HepG2 (cell line): ENCODE data around the gene PEBP1. TPM values are rescaled to one million over a fixed set of nuclear protein-coding genes. Genes with fewer than 3 reads are reported as not detected.

ENCODE experiments used
- ATAC-seq: fragments of 200-7000 bp; cut with Tn5 transposase; 3 replicates; pipeline ENCODE4 v1.9.1; 2020; ENCODE audit warnings: mild to moderate bottlenecking, moderate library complexity
- BruUV-seq: library from RNA; stranded (reverse); fragments of 400-500 nt; replicated peaks from 2 replicates; lab custom pipeline; 2021; lab: Mats Ljungman, UMichigan
- CTCF ChIA-PET: fragments of 300-600 bp; formaldehyde crosslinking; extraction: SDS; loops from one replicate; lab custom pipeline; 2021; ENCODE audit warnings: low total read pairs, inconsistent platforms, low intra/inter-chr PET ratio; lab: Yijun Ruan, JAX
- POLR2A ChIA-PET: fragments of 350-600 bp; sonication (Branson Sonifier 250); formaldehyde crosslinking; loops from one replicate; lab custom pipeline; 2020; ENCODE audit warnings: antibody characterized with exemption, inconsistent platforms; lab: Yijun Ruan, JAX
- DNase-seq: peaks from one replicate; pipeline ENCODE4 v3.0.0-alpha.2; 2015; ENCODE audit warnings: low spot score
- FAIRE-seq: peaks from 3 replicates; lab custom pipeline; 2011; peaks lifted over from hg19 to GRCh38; lab: Jason Lieb, UNC
- H2AFZ ChIP-seq: one replicate; pipeline ENCODE4 v1.6.1; 2011; ENCODE audit warnings: low read length, inconsistent platforms
- H3K27ac ChIP-seq: fragments of 300-600 bp; 3 replicates; pipeline ENCODE4 v1.8.0; 2011; ENCODE audit warnings: mixed run types, mild to moderate bottlenecking, mixed read lengths, low read length, inconsistent platforms; ENCODE audit not compliant: insufficient read depth; ENCODE audit errors: extremely low read length
- H3K27me3 ChIP-seq, 2 experiments: fragments of 200-600 bp in 1 of 2; 2 replicates in 1 of 2; 3 replicates in 1 of 2; pipeline versions ENCODE4 v1.6.0 to v1.8.0; 2011; ENCODE audit warnings: low read length in 2 of 2, mild to moderate bottlenecking in 2 of 2, moderate library complexity in 2 of 2, inconsistent platforms in 1 of 2; ENCODE audit not compliant: insufficient read depth in 2 of 2, control insufficient read depth in 1 of 2
- H3K36me3 ChIP-seq, 2 experiments: fragments of 200-600 bp in 1 of 2; replicated peaks in 1 of 2; 2 replicates in 1 of 2; 3 replicates in 1 of 2; pipeline versions ENCODE4 v1.5.1 to v1.8.0; 2011; ENCODE audit warnings: low read length in 2 of 2, inconsistent platforms in 1 of 2; ENCODE audit not compliant: insufficient read depth in 2 of 2, control insufficient read depth in 1 of 2
- H3K4me1 ChIP-seq: 2 replicates; pipeline ENCODE4 v1.5.1; 2012; ENCODE audit warnings: low read length, inconsistent platforms; ENCODE audit not compliant: insufficient read depth
- H3K4me2 ChIP-seq: 2 replicates; pipeline ENCODE4 v1.6.0; 2011; ENCODE audit warnings: low read depth, low read length, inconsistent platforms
- H3K4me3 ChIP-seq, 3 experiments: fragments of 200-600 bp in 1 of 3; sonication (generic), shearing (Covaris generic) in 1 of 3; replicated peaks in 1 of 3; 2 replicates each; pipeline ENCODE4 v1.5.1; 2011 to 2016; ENCODE audit warnings: low read length in 3 of 3, inconsistent platforms in 2 of 3, low read depth in 2 of 3, mild to moderate bottlenecking in 2 of 3, control low read depth in 1 of 3, mixed read lengths in 1 of 3; ENCODE audit not compliant: insufficient read depth in 1 of 3
- H3K79me2 ChIP-seq: one replicate; pipeline ENCODE4 v1.6.1; 2011; ENCODE audit warnings: low read length, inconsistent platforms; ENCODE audit not compliant: insufficient read depth
- H3K9ac ChIP-seq: 2 replicates; pipeline ENCODE4 v1.6.0; 2011; ENCODE audit warnings: mild to moderate bottlenecking, low read depth, low read length, inconsistent platforms; ENCODE audit not compliant: insufficient read depth
- H3K9me3 ChIP-seq: 2 replicates; pipeline ENCODE4 v1.5.1; 2012; ENCODE audit warnings: mild to moderate bottlenecking, low read length
- H4K20me1 ChIP-seq: 2 replicates; pipeline ENCODE4 v1.6.0; 2011; ENCODE audit warnings: inconsistent platforms, mild to moderate bottlenecking, low read length, moderate library complexity; ENCODE audit not compliant: insufficient read depth
- ATF7 ChIP-seq, 2 experiments: fragments of 450-650 bp in 1 of 2; sonication (generic) in 1 of 2; formaldehyde crosslinking in 1 of 2; IDR thresholded peaks; 2 replicates each; pipeline versions ENCODE4 v1.4.0 to v1.6.1; 2016 to 2020; ENCODE audit warnings: antibody characterized with exemption in 1 of 2, mild to moderate bottlenecking in 1 of 2, missing genetic modification reagents in 1 of 2
- GABPA ChIP-seq, 2 experiments: IDR thresholded peaks; 2 replicates each; pipeline ENCODE4 v1.6.1; 2011 to 2016; ENCODE audit warnings: low read depth in 2 of 2, low read length in 1 of 2, missing biosample characterization in 1 of 2, missing genetic modification characterization in 1 of 2
- KAT7 ChIP-seq: IDR thresholded peaks from 2 replicates; pipeline ENCODE4 v1.6.1; 2018; ENCODE audit warnings: borderline replicate concordance, missing compliant biosample characterization
- RFX3 ChIP-seq: IDR thresholded peaks from 2 replicates; pipeline ENCODE4 v1.6.1; 2016; ENCODE audit warnings: missing biosample characterization, missing genetic modification reagents
- SETDB1 ChIP-seq: sonication (generic); formaldehyde crosslinking; IDR thresholded peaks from 2 replicates; pipeline ENCODE4 v1.5.1; 2020; ENCODE audit warnings: missing genetic modification reagents, mild to moderate bottlenecking, borderline replicate concordance
- ZBTB42 ChIP-seq: sonication (generic); formaldehyde crosslinking; IDR thresholded peaks from 2 replicates; pipeline ENCODE4 v1.5.0; 2020; ENCODE audit warnings: mild to moderate bottlenecking, missing genetic modification reagents
- ZNF253 ChIP-seq: sonication (generic); formaldehyde crosslinking; IDR thresholded peaks from 2 replicates; pipeline ENCODE4 v1.8.0; 2022; ENCODE audit warnings: mild to moderate bottlenecking, missing genetic modification reagents, borderline replicate concordance
- ZNF468 ChIP-seq: sonication (generic); formaldehyde crosslinking; IDR thresholded peaks from 2 replicates; pipeline ENCODE4 v1.8.0; 2022; ENCODE audit warnings: mild to moderate bottlenecking, moderate library complexity, missing genetic modification reagents
- ZNF547 ChIP-seq: sonication (generic); formaldehyde crosslinking; IDR thresholded peaks from 2 replicates; pipeline ENCODE4 v1.5.1; 2020; ENCODE audit warnings: mild to moderate bottlenecking, missing genetic modification reagents
- ZNF564 ChIP-seq: sonication (generic); formaldehyde crosslinking; IDR thresholded peaks from 2 replicates; pipeline ENCODE4 v1.8.1; 2023; ENCODE audit warnings: mild to moderate bottlenecking, missing genetic modification reagents
- ZNF605 ChIP-seq: sonication (generic); formaldehyde crosslinking; IDR thresholded peaks from 2 replicates; pipeline ENCODE4 v1.8.0; 2022; ENCODE audit warnings: mild to moderate bottlenecking, missing genetic modification reagents
- ZNF644 ChIP-seq: IDR thresholded peaks from 2 replicates; pipeline ENCODE4 v1.6.1; 2016; ENCODE audit warnings: low read depth
- ZNF678 ChIP-seq: sonication (generic); formaldehyde crosslinking; IDR thresholded peaks from 2 replicates; pipeline ENCODE4 v1.4.0; 2020; ENCODE audit warnings: mild to moderate bottlenecking, missing genetic modification reagents
- WGBS: methylation state at CpG from one replicate; pipeline ENCODE4 v1.1.6; 2017; ENCODE audit warnings: low lambda C conversion rate; 5-methylcytosine and 5-hydroxymethylcytosine counted together
- in situ Hi-C: cut with HindIII; loops from 2 replicates; pipeline ENCODE4 v1.10.0; 2017; ENCODE audit warnings: low pct_unique_long_range_greater_than_20kb; ENCODE audit not compliant: extremely low pct_ligation_motif_present
- intact Hi-C: fragments of 100-400 bp; cut with micrococcal nuclease; formaldehyde crosslinking; loops from one replicate; pipeline ENCODE4 v1.10.0; 2022; ENCODE audit not compliant: unreplicated experiment
- polyA plus RNA-seq, 8 experiments: library from polyadenylated mRNA; depleted of rRNA in 3 of 8; stranded (reverse) in 7 of 8; unstranded in 1 of 8; fragments of >200 nt; fragmentation: Illumina TruSeq in 4 of 8; extraction: Trizol in 4 of 8; gene quantifications; 2 replicates each; pipeline versions ENCODE4 v1.2.1 to v1.2.3, GENCODE V29; 2011 to 2016; ENCODE audit warnings: low read depth in 4 of 8, missing spikeins in 1 of 8, mixed read lengths in 1 of 8; ENCODE audit not compliant: insufficient read depth in 1 of 8
- total RNA-seq, 5 experiments: library from RNA; depleted of rRNA; stranded (reverse); fragments of >200 nt; fragmentation: Illumina TruSeq; extraction: Trizol; gene quantifications; 2 replicates each; pipeline ENCODE4 v1.2.3, GENCODE V29; 2016; ENCODE audit warnings: low read depth in 1 of 5
- TF ChIP-seq, protein P1 (sequence below): sonication (generic); formaldehyde crosslinking; IDR thresholded peaks from 2 replicates; pipeline ENCODE4 v1.9.0; 2022; ENCODE audit warnings: missing genetic modification reagents, mild to moderate bottlenecking, borderline replicate concordance
- TF ChIP-seq, protein P2 (sequence below): sonication (generic); formaldehyde crosslinking; IDR thresholded peaks from 2 replicates; pipeline ENCODE4 v1.5.1; 2020; ENCODE audit warnings: missing genetic modification reagents, mild to moderate bottlenecking, borderline replicate concordance

PEBP1 gene
- total and polyA plus RNA-seq, 2 of the 13 experiments (the other 11 are each of a cell fraction or from before 2014, with no cell fraction given) = 538 to 1,505 TPM

DNA sequence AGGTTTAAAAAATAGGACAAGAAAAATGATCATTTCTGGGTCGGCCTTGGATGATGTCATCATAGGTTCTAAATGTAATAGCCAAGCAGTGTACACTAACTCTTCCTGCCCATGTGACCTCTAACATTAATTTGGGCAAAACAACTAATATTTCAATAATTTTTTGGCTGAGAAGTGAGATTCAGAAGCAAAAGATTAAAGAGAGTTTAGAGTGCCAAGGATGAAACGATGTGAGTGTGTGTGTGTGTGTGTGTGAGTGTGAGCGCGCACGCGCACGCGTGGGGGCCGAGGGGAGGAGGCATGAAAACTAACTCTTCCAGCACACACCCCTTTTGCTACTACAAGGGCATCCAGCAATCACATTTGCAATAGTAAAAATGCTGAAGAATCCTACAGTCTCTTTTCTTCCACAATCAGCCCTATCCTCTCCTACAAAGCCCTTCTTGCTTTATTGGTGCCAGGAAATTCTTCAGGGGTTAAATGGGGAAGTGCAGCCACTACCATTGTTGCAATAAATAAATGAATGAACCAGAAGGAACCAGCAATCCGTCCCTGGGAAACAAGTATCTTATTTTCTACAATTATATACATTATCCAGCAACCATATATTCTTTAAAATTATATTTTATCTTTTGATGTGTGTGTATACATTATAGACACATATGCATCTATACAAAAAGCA, 52.9 kb downstream of the PEBP1 start:
- no peak for DNase-seq
- Histone ChIP-seq H3K4me2 (no peak overlapping the region), H3K4me3 (no peak overlapping the region), H3K27me3 (no peaks in the 10 kb centered on the region), H3K27ac (no peak overlapping the region), H3K79me2 (no peaks in the 10 kb centered on the region), H3K9me3 (no peaks in the 10 kb centered on the region), H3K9ac (no peak overlapping the region), H2AFZ (no peak overlapping the region), H3K36me3 (0 out of 5 replicates have a peak, but pooled peaks cover 0 to 3% of the 10 kb centered on the region in 2 experiments), H3K4me1 (no peaks in the 10 kb centered on the region), H4K20me1 (no peaks in the 10 kb centered on the region)
- intact Hi-C loops (no loop called here), in situ Hi-C loops (no loop called here)
- WGBS = 93% methylated on average over 10 of the region's 10 CpGs
- CTCF ChIA-PET = no interaction called here
- FAIRE-seq = no peak
- ATAC-seq = no peak
- TF ChIP-seq ATF7 (IDR thresholded peaks at IDR 0.05) (peak; percentile 81), ATF7 (CRISPR knock-in tag; IDR thresholded peaks at IDR 0.05) (no peak), ZNF253 (CRISPR knock-in tag) (no peak)
- BruUV-seq = no TSS peak
- POLR2A ChIA-PET = no interaction called here

DNA sequence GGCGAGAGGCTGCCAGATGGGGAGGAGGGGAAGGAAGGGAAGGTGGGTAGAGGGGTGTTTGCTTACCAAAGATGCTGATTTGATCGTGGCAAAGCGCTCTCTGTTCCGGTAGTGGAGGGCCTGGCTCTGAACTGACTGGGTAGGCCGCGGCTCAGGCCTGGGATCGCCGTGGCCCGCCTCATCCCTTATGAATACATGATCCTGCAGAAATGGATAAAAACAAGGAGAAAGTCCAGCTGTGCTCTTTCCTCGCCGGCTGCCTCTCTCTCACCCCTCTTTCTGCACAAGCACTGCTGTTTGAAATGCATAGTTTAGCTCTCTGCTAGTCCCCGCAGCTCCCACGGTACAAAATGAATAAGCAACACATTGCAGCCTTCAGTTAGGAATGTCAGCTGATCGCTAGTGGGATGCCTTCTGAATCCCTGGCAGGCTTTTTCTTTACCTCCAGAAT, 53.8 kb downstream of the PEBP1 start:
- Histone ChIP-seq H4K20me1 (no peaks in the 10 kb centered on the region), H3K9me3 (no peaks in the 10 kb centered on the region), H3K4me2 (no peak overlapping the region), H3K27me3 (no peaks in the 10 kb centered on the region), H3K9ac (no peak overlapping the region), H2AFZ (no peak overlapping the region), H3K36me3 (0 out of 5 replicates have a peak, but pooled peaks cover 0 to 5% of the 10 kb centered on the region in 2 experiments), H3K27ac (no peak overlapping the region), H3K4me1 (no peaks in the 10 kb centered on the region), H3K4me3 (no peak overlapping the region), H3K79me2 (no peaks in the 10 kb centered on the region)
- no TSS peak for BruUV-seq
- in situ Hi-C loops (no loop called here), intact Hi-C loops (no loop called here)
- CTCF ChIA-PET = no interaction called here
- FAIRE-seq (no peak), DNase-seq (no peak), ATAC-seq (no peak)
- TF ChIP-seq ZNF678 (no peak), SETDB1 (CRISPR knock-in tag) (no peak), ZNF564 (CRISPR knock-in tag) (no peak), ZNF547 (no peak), ZNF468 (CRISPR knock-in tag) (no peak), ZNF605 (CRISPR knock-in tag) (no peak), ZNF644 (CRISPR knock-in tag) (no peak), GABPA (IDR thresholded peaks at IDR 0.05; ENCODE audit: low read depth, low read length) (no peak), GABPA (CRISPR knock-in tag; IDR thresholded peaks at IDR 0.05; ENCODE audit: low read depth) (no peak), KAT7 (no peak), ZBTB42 (no peak), RFX3 (CRISPR knock-in tag) (no peak)
- TF ChIP-seq, protein P1, sequence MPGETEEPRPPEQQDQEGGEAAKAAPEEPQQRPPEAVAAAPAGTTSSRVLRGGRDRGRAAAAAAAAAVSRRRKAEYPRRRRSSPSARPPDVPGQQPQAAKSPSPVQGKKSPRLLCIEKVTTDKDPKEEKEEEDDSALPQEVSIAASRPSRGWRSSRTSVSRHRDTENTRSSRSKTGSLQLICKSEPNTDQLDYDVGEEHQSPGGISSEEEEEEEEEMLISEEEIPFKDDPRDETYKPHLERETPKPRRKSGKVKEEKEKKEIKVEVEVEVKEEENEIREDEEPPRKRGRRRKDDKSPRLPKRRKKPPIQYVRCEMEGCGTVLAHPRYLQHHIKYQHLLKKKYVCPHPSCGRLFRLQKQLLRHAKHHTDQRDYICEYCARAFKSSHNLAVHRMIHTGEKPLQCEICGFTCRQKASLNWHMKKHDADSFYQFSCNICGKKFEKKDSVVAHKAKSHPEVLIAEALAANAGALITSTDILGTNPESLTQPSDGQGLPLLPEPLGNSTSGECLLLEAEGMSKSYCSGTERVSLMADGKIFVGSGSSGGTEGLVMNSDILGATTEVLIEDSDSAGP = no peak
- TF ChIP-seq, protein P2, sequence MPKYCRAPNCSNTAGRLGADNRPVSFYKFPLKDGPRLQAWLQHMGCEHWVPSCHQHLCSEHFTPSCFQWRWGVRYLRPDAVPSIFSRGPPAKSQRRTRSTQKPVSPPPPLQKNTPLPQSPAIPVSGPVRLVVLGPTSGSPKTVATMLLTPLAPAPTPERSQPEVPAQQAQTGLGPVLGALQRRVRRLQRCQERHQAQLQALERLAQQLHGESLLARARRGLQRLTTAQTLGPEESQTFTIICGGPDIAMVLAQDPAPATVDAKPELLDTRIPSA (CRISPR knock-in tag) = no peak
- POLR2A ChIA-PET = no interaction called here
- 95% methylated on average over 14 of the region's 14 CpGs for WGBS
